Memory B cell (primary cell): ENCODE data around the gene CIDEA.

Experiments used
- ATAC-seq: fragments of 150-1000 bp; cut with Tn5 transposase; 2 replicates; pipeline ENCODE4 v1.10.0; 2021; ENCODE audit warnings: low read depth, mild to moderate bottlenecking, moderate library complexity
- DNase-seq, 2 donors: peaks; one replicate each; pipeline ENCODE4 v3.0.0; 2022; ENCODE audit warnings: low spot score in 2 of 2
- H3K27ac Mint-ChIP-seq: one replicate; pipeline ENCODE4 v1.8.0; 2022; ENCODE audit warnings: mild to moderate bottlenecking, moderate library complexity, mixed read lengths
- H3K27me3 Mint-ChIP-seq: one replicate; pipeline ENCODE4 v1.8.0; 2022; ENCODE audit warnings: mixed read lengths
- H3K36me3 Mint-ChIP-seq: one replicate; pipeline ENCODE4 v1.8.0; 2022; ENCODE audit warnings: mild to moderate bottlenecking, mixed read lengths
- H3K4me1 Mint-ChIP-seq: one replicate; pipeline ENCODE4 v1.8.0; 2022; ENCODE audit warnings: mixed read lengths
- H3K4me3 Mint-ChIP-seq: one replicate; pipeline ENCODE4 v1.8.0; 2022; ENCODE audit warnings: mild to moderate bottlenecking, moderate library complexity, mixed read lengths
- H3K9me3 Mint-ChIP-seq: one replicate; pipeline ENCODE4 v1.8.0; 2022; ENCODE audit warnings: mixed read lengths

The CIDEA gene

GRCh38 chr18:12324991-12325725 lies 71.0 kb downstream of the CIDEA start:
- Mint-ChIP-seq H3K4me1 (peaks cover 11% of the 10 kb centered on the region), H3K36me3 (peaks cover 21% of the 10 kb centered on the region), H3K27ac (no peak overlapping the region), H3K27me3 (no peaks in the 10 kb centered on the region), H3K4me3 (no peak overlapping the region), H3K9me3 (no peaks in the 10 kb centered on the region)
- DNase-seq (no peak), ATAC-seq (no peak)

DNA sequence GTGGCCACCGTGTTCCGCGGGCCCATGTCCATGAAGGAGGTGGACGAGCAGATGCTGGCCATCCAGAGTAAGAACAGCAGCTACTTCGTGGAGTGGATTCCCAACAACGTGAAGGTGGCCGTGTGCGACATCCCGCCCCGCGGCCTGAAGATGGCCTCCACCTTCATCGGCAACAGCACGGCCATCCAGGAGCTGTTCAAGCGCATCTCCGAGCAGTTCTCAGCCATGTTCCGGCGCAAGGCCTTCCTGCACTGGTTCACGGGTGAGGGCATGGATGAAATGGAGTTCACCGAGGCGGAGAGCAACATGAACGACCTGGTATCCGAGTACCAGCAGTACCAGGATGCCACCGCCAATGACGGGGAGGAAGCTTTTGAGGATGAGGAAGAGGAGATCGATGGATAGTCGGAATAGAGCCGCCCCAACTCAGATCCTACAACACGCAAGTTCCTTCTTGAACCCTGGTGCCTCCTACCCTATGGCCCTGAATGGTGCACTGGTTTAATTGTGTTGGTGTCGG lies 71.6 kb downstream of the CIDEA start:
- H3K9me3 Mint-ChIP-seq: no peaks in the 10 kb centered on the region
- ATAC-seq (no peak), DNase-seq (no peak)
- peaks cover 21% of the 10 kb centered on the region for H3K36me3 Mint-ChIP-seq
- H3K27ac Mint-ChIP-seq: no peak overlapping the region
- peaks cover 7% of the 10 kb centered on the region for H3K4me1 Mint-ChIP-seq
- H3K4me3 Mint-ChIP-seq: no peak overlapping the region
- H3K27me3 Mint-ChIP-seq: no peaks in the 10 kb centered on the region

- Mint-ChIP-seq H3K36me3 (peaks cover 23% of the 10 kb centered on the region), H3K27me3 (no peaks in the 10 kb centered on the region), H3K4me1 (no peaks in the 10 kb centered on the region), H3K9me3 (no peaks in the 10 kb centered on the region), H3K27ac (no peak overlapping the region), H3K4me3 (no peak overlapping the region)
- DNase-seq (no peak), ATAC-seq (no peak)
Measured at GRCh38 chr18:12326711-12327460, 72.7 kb downstream of the CIDEA start.
